Sigmoid colon (tissue), 7 donors: ENCODE data around the gene PPL. TPM values are rescaled to one million over a fixed set of nuclear protein-coding genes. Genes with fewer than 3 reads are reported as not detected.

Source experiments
- DNase-seq: peaks from one replicate; pipeline ENCODE4 v3.0.0-alpha.2; 2019
- H3K27ac ChIP-seq, 4 donors: fragments of 200-600 bp; sonication (generic); one replicate each; pipeline ENCODE4 v1.5.1; 2016 to 2019; ENCODE audit warnings: mild to moderate bottlenecking in 1 of 4
- H3K27me3 ChIP-seq, 3 donors: fragments of 200-600 bp; sonication (generic); one replicate each; pipeline ENCODE4 v1.5.1; 2019; ENCODE audit warnings: mild to moderate bottlenecking in 1 of 3
- H3K36me3 ChIP-seq, 4 donors: fragments of 200-600 bp; sonication (generic); one replicate each; pipeline ENCODE4 v1.5.1; 2016 to 2019
- H3K4me1 ChIP-seq, 4 donors: fragments of 200-600 bp; sonication (generic); one replicate each; pipeline ENCODE4 v1.5.1; 2017 to 2019
- H3K4me3 ChIP-seq, 4 donors: fragments of 200-600 bp; sonication (generic); one replicate each; pipeline ENCODE4 v1.5.1; 2017 to 2019; ENCODE audit warnings: mild to moderate bottlenecking in 2 of 4, moderate library complexity in 1 of 4
- H3K9me3 ChIP-seq, 4 donors: fragments of 200-600 bp in 3 of 4; sonication (generic) in 3 of 4; one replicate each; pipeline versions ENCODE4 v1.5.1 to v1.6.1; 2013 to 2019
- CTCF ChIP-seq, 4 experiments: fragments of 450-650 bp in 3 of 4; fragments of 200-600 bp in 1 of 4; IDR thresholded peaks; one replicate each; pipeline ENCODE4 v1.5.1; 2016 to 2019; ENCODE audit warnings: antibody characterized with exemption in 4 of 4, mild to moderate bottlenecking in 3 of 4, moderate library complexity in 2 of 4
- EP300 ChIP-seq, 4 donors: sonication (generic); formaldehyde crosslinking; IDR thresholded peaks; one replicate each; pipeline ENCODE4 v1.6.1; 2017; ENCODE audit warnings: antibody characterized with exemption in 4 of 4
- POLR2A ChIP-seq, 2 donors: fragments of 450-650 bp; IDR thresholded peaks; one replicate each; pipeline ENCODE4 v1.6.1; 2016; ENCODE audit warnings: antibody characterized with exemption in 2 of 2, mild to moderate bottlenecking in 2 of 2, moderate library complexity in 2 of 2
- POLR2AphosphoS5 ChIP-seq, 4 donors: sonication (generic); formaldehyde crosslinking; IDR thresholded peaks; one replicate each; pipeline ENCODE4 v1.6.1; 2017; ENCODE audit warnings: antibody characterized with exemption in 4 of 4
- WGBS, 2 donors: extraction: QIAGEN DNeasy Blood & Tissue Kit; methylation state at CpG; one replicate each; pipeline ENCODE4 v1.1.7; 2013; 5-methylcytosine and 5-hydroxymethylcytosine counted together
- intact Hi-C: fragments of 100-400 bp; cut with DNase I; formaldehyde crosslinking; loops from one replicate; pipeline ENCODE4 v1.15.1; 2023
- polyA plus RNA-seq, 3 donors: library from polyadenylated mRNA; stranded (reverse); fragments of 200-250 nt; gene quantifications; one replicate each; pipeline ENCODE4 v1.2.3, GENCODE V29; 2013
- total RNA-seq, 4 donors: library from RNA; depleted of rRNA; stranded (reverse); fragments of >200 nt; gene quantifications; one replicate each; pipeline ENCODE4 v1.1.0, GENCODE V29; 2016
- donor health status: healthy with polysubstance abuse.
- donor health status: Bipolar disorder and iron deficiency.
- donor health status: healthy.

PPL gene
- total and polyA plus RNA-seq, 7 donors, result 4.6 to 42.9 (median 27.0) TPM

- Histone ChIP-seq H3K4me3 (no peak overlapping the region), H3K4me1 (no peaks in the 10 kb centered on the region), H3K36me3 (peaks cover 13 to 93% (median 39%) of the 10 kb centered on the region in 4 donors), H3K27me3 (no peaks in the 10 kb centered on the region), H3K9me3 (no peaks in the 10 kb centered on the region), H3K27ac (no peak overlapping the region)
- TF ChIP-seq CTCF (IDR thresholded peaks at IDR 0.05) (no peak), EP300 (IDR thresholded peaks at IDR 0.05) (no peak), POLR2A (IDR thresholded peaks at IDR 0.05) (no peak), POLR2AphosphoS5 (IDR thresholded peaks at IDR 0.05) (no peak)
- WGBS, 2 donors, result 88 to 91% methylated on average over 13 of the region's 13 CpGs
- intact Hi-C loops, result no loop called here
- DNase-seq, result no peak
These were observed 99.0 kb downstream of the PPL start for GRCh38 chr16:4837733-4838501.

- 88 to 91% methylated on average over 2 of the region's 2 CpGs for WGBS, 2 donors
- no peaks in the 10 kb centered on the region for H3K27me3 ChIP-seq
- no peaks in the 10 kb centered on the region for H3K9me3 ChIP-seq
- no peak for TF ChIP-seq POLR2AphosphoS5 (IDR thresholded peaks at IDR 0.05)
- TF ChIP-seq POLR2A (IDR thresholded peaks at IDR 0.05), result no peak
- no peak for TF ChIP-seq CTCF (IDR thresholded peaks at IDR 0.05)
- no peak for TF ChIP-seq EP300 (IDR thresholded peaks at IDR 0.05)
- no peaks in the 10 kb centered on the region for H3K4me1 ChIP-seq
- intact Hi-C loops, result no loop called here
- no peak for DNase-seq
- no peak overlapping the region for H3K27ac ChIP-seq
- peaks cover 22 to 93% (median 39%) of the 10 kb centered on the region in 4 donors for H3K36me3 ChIP-seq
- H3K4me3 ChIP-seq, result no peak overlapping the region
These were observed 100.2 kb downstream of the PPL start for GRCh38 chr16:4836727-4837126.

- WGBS, 2 donors, result 42 to 73% methylated on average over 1 of the region's 1 CpG
- intact Hi-C loops, result no loop called here
- Histone ChIP-seq H3K36me3 (peaks cover 34 to 93% (median 49%) of the 10 kb centered on the region in 4 donors), H3K27ac (no peak overlapping the region), H3K4me1 (no peaks in the 10 kb centered on the region), H3K4me3 (no peak overlapping the region), H3K27me3 (no peaks in the 10 kb centered on the region), H3K9me3 (no peaks in the 10 kb centered on the region)
- no peak for TF ChIP-seq POLR2A (IDR thresholded peaks at IDR 0.05)
- no peak for TF ChIP-seq EP300 (IDR thresholded peaks at IDR 0.05)
- no peak for TF ChIP-seq CTCF (IDR thresholded peaks at IDR 0.05)
- TF ChIP-seq POLR2AphosphoS5 (IDR thresholded peaks at IDR 0.05), result no peak
- no peak for DNase-seq
These were observed 103.4 kb downstream of the PPL start for GRCh38 chr16:4833584-4833983.

GRCh38 chr16:4832698-4833343 is 104.1 kb downstream of the PPL start:
- H3K9me3 ChIP-seq, result no peaks in the 10 kb centered on the region
- TF ChIP-seq CTCF (IDR thresholded peaks at IDR 0.05), result no peak
- no peak for TF ChIP-seq EP300 (IDR thresholded peaks at IDR 0.05)
- no peak for TF ChIP-seq POLR2AphosphoS5 (IDR thresholded peaks at IDR 0.05)
- no peak for TF ChIP-seq POLR2A (IDR thresholded peaks at IDR 0.05)
- H3K27ac ChIP-seq, result no peak overlapping the region
- no peaks in the 10 kb centered on the region for H3K4me1 ChIP-seq
- intact Hi-C loops, result no loop called here
- H3K4me3 ChIP-seq, result no peak overlapping the region
- peaks cover 39 to 94% (median 53%) of the 10 kb centered on the region in 4 donors for H3K36me3 ChIP-seq
- WGBS, 2 donors, result 21 to 60% methylated on average over 6 of the region's 6 CpGs
- H3K27me3 ChIP-seq, result no peaks in the 10 kb centered on the region
- DNase-seq, result no peak

Other genes starting within 250 kb of the PPL start
- gene NUDT16L1, start 243.6 kb downstream of the PPL start, total RNA-seq, result 10 to 100 TPM; 16.6 to 21.8 (median 18.6) TPM
- gene NUDT16L1, start 243.6 kb downstream of the PPL start, polyA plus RNA-seq, result 10 to 100 TPM; 53.7 to 75.1 (median 61.9) TPM
- 10 to 100 TPM; 20.3 to 30.7 (median 23.8) TPM for gene ANKS3, start 202.9 kb downstream of the PPL start, total RNA-seq
- 10 to 100 TPM in 1 of 3 donors, 1 to 10 TPM in 2; 3.9 to 20.8 (median 9.6) TPM for gene ANKS3, start 202.9 kb downstream of the PPL start, polyA plus RNA-seq
- under 1 TPM; 0.14 to 0.83 (median 0.43) TPM for gene DNAAF8, start 202.6 kb downstream of the PPL start, total RNA-seq
- gene DNAAF8, start 202.6 kb downstream of the PPL start, polyA plus RNA-seq, result 1 to 10 TPM in 1 of 3 donors, under 1 TPM in 2; 0.60 to 1.2 (median 0.73) TPM
- 10 to 100 TPM; 10.2 to 14.4 (median 12.8) TPM for gene ZNF500, start 170.0 kb downstream of the PPL start, total RNA-seq
- gene ZNF500, start 170.0 kb downstream of the PPL start, polyA plus RNA-seq, result 10 to 100 TPM in 1 of 3 donors, 1 to 10 TPM in 2; 4.2 to 11.7 (median 5.1) TPM
- gene SEPTIN12, start 148.8 kb downstream of the PPL start, total RNA-seq, result not detected
- gene SEPTIN12, start 148.8 kb downstream of the PPL start, polyA plus RNA-seq, result 1 to 10 TPM in 1 of 3 donors, not detected in 2; 2.5 TPM
- not detected for gene SMIM22, start 141.8 kb downstream of the PPL start, total RNA-seq
- gene SMIM22, start 141.8 kb downstream of the PPL start, polyA plus RNA-seq, result 1,000 to 10,000 TPM in 2 of 3 donors, 100 to 1,000 TPM in 1; 848 to 2,006 (median 1,963) TPM
- gene ROGDI, start 134.5 kb downstream of the PPL start, total RNA-seq, result 10 to 100 TPM; 47.9 to 72.8 (median 58.3) TPM
- 10 to 100 TPM; 23.4 to 46.7 (median 25.2) TPM for gene ROGDI, start 134.5 kb downstream of the PPL start, polyA plus RNA-seq
- 10 to 100 TPM; 56.7 to 67.3 (median 59.9) TPM for gene GLYR1, start 89.9 kb downstream of the PPL start, total RNA-seq
- gene GLYR1, start 89.9 kb downstream of the PPL start, polyA plus RNA-seq, result 10 to 100 TPM; 48.0 to 70.5 (median 70.3) TPM
- 10 to 100 TPM; 16.4 to 27.7 (median 17.8) TPM for gene UBN1, start 89.7 kb downstream of the PPL start, total RNA-seq
- gene UBN1, start 89.7 kb downstream of the PPL start, polyA plus RNA-seq, result 10 to 100 TPM in 2 of 3 donors, 1 to 10 TPM in 1; 8.4 to 24.1 (median 17.8) TPM
- gene SEC14L5, start 21.2 kb upstream of the PPL start, total RNA-seq, result 1 to 10 TPM in 1 of 4 donors, under 1 TPM in 3; 0.28 to 2.5 (median 0.65) TPM
- under 1 TPM; under 0.01 to 0.46 (median 0.35) TPM for gene SEC14L5, start 21.2 kb upstream of the PPL start, polyA plus RNA-seq
- gene NAGPA, start 96.8 kb upstream of the PPL start, total RNA-seq, result 10 to 100 TPM; 11.7 to 30.7 (median 17.1) TPM
- 10 to 100 TPM; 10.8 to 20.3 (median 14.8) TPM for gene NAGPA, start 96.8 kb upstream of the PPL start, polyA plus RNA-seq
- 10 to 100 TPM in 3 of 4 donors, 1 to 10 TPM in 1; 4.6 to 15.7 (median 13.4) TPM for gene C16orf89, start 128.8 kb upstream of the PPL start, total RNA-seq
- 1 to 10 TPM; 2.5 to 6.6 (median 2.7) TPM for gene C16orf89, start 128.8 kb upstream of the PPL start, polyA plus RNA-seq
- gene ALG1, start 134.7 kb upstream of the PPL start, total RNA-seq, result 10 to 100 TPM in 3 of 4 donors, 1 to 10 TPM in 1; 9.7 to 30.4 (median 14.3) TPM
- 10 to 100 TPM in 1 of 3 donors, 1 to 10 TPM in 2; 2.4 to 35.0 (median 4.2) TPM for gene ALG1, start 134.7 kb upstream of the PPL start, polyA plus RNA-seq
- gene EEF2KMT, start 160.6 kb upstream of the PPL start, total RNA-seq, result 10 to 100 TPM in 2 of 4 donors, 1 to 10 TPM in 2; 8.1 to 11.1 (median 9.6) TPM
- gene EEF2KMT, start 160.6 kb upstream of the PPL start, polyA plus RNA-seq, result 1 to 10 TPM; 4.2 to 9.8 (median 7.2) TPM